ACC112 (cell line): ENCODE results near the gene PSG7.
A peak's percentile ranks its signal among the peaks of the same experiment; 100 is the strongest.
"Not testable (repeated sequence)": the region's sequence is repeated elsewhere in the genome, so short reads cannot be mapped to it uniquely, and the experiment has no call there.

Source experiments
- H2AFZ ChIP-seq: fragments of 200-600 bp; sonication (generic); one replicate; pipeline ENCODE4 v1.6.0; 2017; ENCODE audit warnings: antibody characterized with exemption, low read length; ENCODE audit not compliant: unreplicated experiment
- H3K27ac ChIP-seq: fragments of 200-600 bp; sonication (generic); 2 replicates; pipeline ENCODE4 v1.5.1; 2014; ENCODE audit warnings: low read depth, mild to moderate bottlenecking, antibody characterized with exemption, low read length, moderate library complexity
- H3K27me3 ChIP-seq: fragments of 200-600 bp; sonication (generic); 2 replicates; pipeline ENCODE4 v1.6.1; 2014; ENCODE audit warnings: mild to moderate bottlenecking, antibody characterized with exemption, low read length, moderate library complexity, mixed read lengths; ENCODE audit not compliant: insufficient read depth
- H3K36me3 ChIP-seq: fragments of 200-600 bp; sonication (generic); 2 replicates; pipeline ENCODE4 v1.6.1; 2016; ENCODE audit warnings: mild to moderate bottlenecking, antibody characterized with exemption, low read length, moderate library complexity, mixed read lengths; ENCODE audit not compliant: insufficient read depth
- H3K4me1 ChIP-seq: fragments of 200-600 bp; sonication (generic); one replicate; pipeline ENCODE4 v1.6.1; 2016; ENCODE audit warnings: low read length, mixed read lengths; ENCODE audit not compliant: insufficient read depth, unreplicated experiment, control insufficient read depth
- H3K4me3 ChIP-seq: fragments of 200-600 bp; sonication (generic); 2 replicates; pipeline ENCODE4 v1.5.1; 2014; ENCODE audit warnings: mild to moderate bottlenecking, low read depth, low read length
- H3K79me2 ChIP-seq: fragments of 200-600 bp; sonication (generic); one replicate; pipeline ENCODE4 v1.6.0; 2016; ENCODE audit warnings: low read length; ENCODE audit not compliant: control insufficient read depth, unreplicated experiment, insufficient read depth

PSG7 gene

GRCh38 chr19:42933412-42933811 lies 3.6 kb downstream of the PSG7 start:
- not testable (repeated sequence) for H3K36me3 ChIP-seq, H3K79me2 ChIP-seq, H2AFZ ChIP-seq, H3K4me3 ChIP-seq, H3K27me3 ChIP-seq
- Histone ChIP-seq H3K4me1 (peaks cover 23% of the 10 kb centered on the region), H3K27ac (peak overlapping the region; percentile 99)

GRCh38 chr19:42932485-42933101 lies 4.4 kb downstream of the PSG7 start:
- H3K79me2 ChIP-seq, H3K4me3 ChIP-seq, H2AFZ ChIP-seq, H3K36me3 ChIP-seq, H3K27me3 ChIP-seq: not testable (repeated sequence)
- Histone ChIP-seq H3K4me1 (peaks cover 23% of the 10 kb centered on the region), H3K27ac (peak overlapping the region; percentile 99)

- not testable (repeated sequence) for H3K4me3 ChIP-seq, H3K27ac ChIP-seq, H2AFZ ChIP-seq, H3K36me3 ChIP-seq, H3K27me3 ChIP-seq, H3K79me2 ChIP-seq
- H3K4me1 ChIP-seq: peaks cover 23% of the 10 kb centered on the region
These were observed 6.8 kb downstream of the PSG7 start for GRCh38 chr19:42930214-42930613.

GRCh38 chr19:42928896-42929295 lies 8.1 kb downstream of the PSG7 start:
- no peak overlapping the region for H3K4me3 ChIP-seq
- no peaks in the 10 kb centered on the region for H3K27me3 ChIP-seq
- no peak overlapping the region for H3K27ac ChIP-seq
- H3K36me3 ChIP-seq: no peaks in the 10 kb centered on the region
- no peaks in the 10 kb centered on the region for H3K79me2 ChIP-seq
- H3K4me1 ChIP-seq: peaks cover 19% of the 10 kb centered on the region
- H2AFZ ChIP-seq: no peak overlapping the region

GRCh38 chr19:42926781-42927180 lies 10.2 kb downstream of the PSG7 start:
- H3K27me3 ChIP-seq: no peaks in the 10 kb centered on the region
- no peak overlapping the region for H3K4me3 ChIP-seq
- H2AFZ ChIP-seq: no peak overlapping the region
- no peaks in the 10 kb centered on the region for H3K79me2 ChIP-seq
- no peak overlapping the region for H3K27ac ChIP-seq
- no peaks in the 10 kb centered on the region for H3K36me3 ChIP-seq
- peaks cover 2% of the 10 kb centered on the region for H3K4me1 ChIP-seq

GRCh38 chr19:42923106-42923505 lies 13.9 kb downstream of the PSG7 start:
- H3K27ac ChIP-seq, H3K4me1 ChIP-seq, H3K4me3 ChIP-seq, H3K79me2 ChIP-seq, H3K27me3 ChIP-seq, H2AFZ ChIP-seq, H3K36me3 ChIP-seq: not testable (repeated sequence)

GRCh38 chr19:42920971-42921370 lies 16.0 kb downstream of the PSG7 start:
- H2AFZ ChIP-seq, H3K27ac ChIP-seq, H3K4me3 ChIP-seq, H3K4me1 ChIP-seq, H3K36me3 ChIP-seq, H3K27me3 ChIP-seq, H3K79me2 ChIP-seq: not testable (repeated sequence)

GRCh38 chr19:42919757-42920079 lies 17.3 kb downstream of the PSG7 start:
- Histone ChIP-seq H3K4me3 (no peak overlapping the region), H3K36me3 (no peaks in the 10 kb centered on the region), H2AFZ (no peak overlapping the region), H3K27ac (no peak overlapping the region), H3K79me2 (no peaks in the 10 kb centered on the region), H3K27me3 (no peaks in the 10 kb centered on the region), H3K4me1 (no peaks in the 10 kb centered on the region)

- not testable (repeated sequence) for H3K36me3 ChIP-seq, H3K27me3 ChIP-seq, H3K4me1 ChIP-seq, H3K27ac ChIP-seq, H2AFZ ChIP-seq, H3K4me3 ChIP-seq, H3K79me2 ChIP-seq
These were observed 17.8 kb downstream of the PSG7 start for GRCh38 chr19:42919070-42919756.

GRCh38 chr19:42918377-42919069 lies 18.5 kb downstream of the PSG7 start:
- not testable (repeated sequence) for H3K27ac ChIP-seq, H3K79me2 ChIP-seq, H3K4me3 ChIP-seq, H3K27me3 ChIP-seq, H3K4me1 ChIP-seq, H3K36me3 ChIP-seq, H2AFZ ChIP-seq

- not testable (repeated sequence) for H3K4me1 ChIP-seq, H3K27ac ChIP-seq, H3K79me2 ChIP-seq, H3K27me3 ChIP-seq, H3K4me3 ChIP-seq, H3K36me3 ChIP-seq, H2AFZ ChIP-seq
These were observed 19.4 kb downstream of the PSG7 start, which contains the start of gene PSG6 for GRCh38 chr19:42917634-42918033. Gene PSG6 (minus strand): TSS chr19:42917894. CDS start chr19:42917792, 102 bp downstream.
